ENCODE data around the gene EML5.

Gene EML5

GRCh38 chr14:88707088-88707487 lies 85.7 kb downstream of the EML5 start:
- DNase-seq (ENCODE audit: low read depth) = no peak

- DNase-seq (ENCODE audit: low read depth) = no peak
These were observed 86.3 kb downstream of the EML5 start for GRCh38 chr14:88706425-88706824.

GRCh38 chr14:88698651-88699050 lies 94.1 kb downstream of the EML5 start:
- no peak for DNase-seq (ENCODE audit: low read depth)

- DNase-seq (ENCODE audit: low read depth) = no peak
These were observed 96.9 kb downstream of the EML5 start for GRCh38 chr14:88695870-88696269.

GRCh38 chr14:88688386-88688785 lies 104.4 kb downstream of the EML5 start:
- no peak for DNase-seq (ENCODE audit: low read depth)

GRCh38 chr14:88683119-88683518 lies 109.6 kb downstream of the EML5 start:
- DNase-seq (ENCODE audit: low read depth) = no peak

- DNase-seq (ENCODE audit: low read depth) = no peak
These were observed 110.1 kb downstream of the EML5 start for GRCh38 chr14:88682495-88683114.

GRCh38 chr14:88681755-88682494 lies 110.8 kb downstream of the EML5 start:
- no peak for DNase-seq (ENCODE audit: low read depth)

- DNase-seq (ENCODE audit: low read depth) = no peak
These were observed 123.4 kb downstream of the EML5 start for GRCh38 chr14:88669346-88669745.

GRCh38 chr14:88668448-88669116 lies 124.2 kb downstream of the EML5 start:
- no peak for DNase-seq (ENCODE audit: low read depth)

- no peak for DNase-seq (ENCODE audit: low read depth)
These were observed 125.0 kb downstream of the EML5 start for GRCh38 chr14:88667555-88668273.

GRCh38 chr14:88660056-88660455 lies 132.7 kb downstream of the EML5 start:
- DNase-seq (ENCODE audit: low read depth) = no peak

- no peak for DNase-seq (ENCODE audit: low read depth)
These were observed 153.5 kb downstream of the EML5 start for GRCh38 chr14:88639221-88639620.

GRCh38 chr14:88632512-88632911 lies 160.2 kb downstream of the EML5 start:
- DNase-seq (ENCODE audit: low read depth) = no peak

- no peak for DNase-seq (ENCODE audit: low read depth)
These were observed 161.7 kb downstream of the EML5 start for GRCh38 chr14:88631091-88631490.

GRCh38 chr14:88630565-88630964 lies 162.2 kb downstream of the EML5 start:
- DNase-seq (ENCODE audit: low read depth) = no peak

- DNase-seq (ENCODE audit: low read depth) = no peak
These were observed 164.3 kb downstream of the EML5 start for GRCh38 chr14:88628462-88628861.

- DNase-seq (ENCODE audit: low read depth) = no peak
These were observed 164.7 kb downstream of the EML5 start for GRCh38 chr14:88628033-88628432.

- DNase-seq (ENCODE audit: low read depth) = no peak
These were observed 167.1 kb downstream of the EML5 start for GRCh38 chr14:88625671-88626070.

- no peak for DNase-seq (ENCODE audit: low read depth)
These were observed 171.7 kb downstream of the EML5 start for GRCh38 chr14:88621100-88621499.

GRCh38 chr14:88618476-88618875 lies 174.3 kb downstream of the EML5 start:
- no peak for DNase-seq (ENCODE audit: low read depth)

GRCh38 chr14:88617479-88617878 lies 175.3 kb downstream of the EML5 start:
- DNase-seq (ENCODE audit: low read depth) = no peak

- no peak for DNase-seq (ENCODE audit: low read depth)
These were observed 176.1 kb downstream of the EML5 start for GRCh38 chr14:88616697-88617096.
